T-cell (primary cell): ENCODE measurements around the gene PTH2R. TPM values are rescaled to one million over a fixed set of nuclear protein-coding genes. Genes with fewer than 3 reads are reported as not detected.
"Not testable (repeated sequence)": the region's sequence is repeated elsewhere in the genome, so short reads cannot be mapped to it uniquely, and the experiment has no call there.

ENCODE experiments used
- ATAC-seq, 4 experiments: fragments of 200-7000 bp in 3 of 4; fragments of 150-1000 bp in 1 of 4; cut with Tn5 transposase; replicated peaks in 1 of 4; 1 replicate in 3 of 4; 2 replicates in 1 of 4; pipeline ENCODE4 v1.10.0; 2021; ENCODE audit warnings: moderate library complexity in 3 of 4, mild to moderate bottlenecking in 2 of 4, moderate number of reproducible peaks in 1 of 4
- CTCF ChIA-PET, 2 donors: fragments of 300-600 bp; sonication (Branson Sonifier 250); formaldehyde crosslinking; loops; one replicate each; lab custom pipeline; 2022; ENCODE audit warnings: antibody characterized with exemption in 2 of 2; lab: Charles Lee
- POLR2A ChIA-PET, 2 donors: fragments of 300-600 bp; sonication (Branson Sonifier 250); formaldehyde crosslinking; loops; one replicate each; lab custom pipeline; 2022; ENCODE audit warnings: antibody characterized with exemption in 2 of 2; lab: Charles Lee
- DNase-seq, 35 experiments: peaks; one replicate each; pipeline versions ENCODE4 v3.0.0 to v3.0.0-alpha.2; 2013 to 2023
- H3K27ac ChIP-seq: one replicate; pipeline ENCODE4 v1.5.1; 2013; ENCODE audit warnings: low read length
- H3K27me3 ChIP-seq, 2 experiments: replicated peaks in 1 of 2; 1 replicate in 1 of 2; 2 replicates in 1 of 2; pipeline versions ENCODE4 v1.6.1 to v1.7.0; 2013; ENCODE audit warnings: low read length in 1 of 2, mixed read lengths in 1 of 2; ENCODE audit not compliant: control insufficient read depth in 2 of 2, insufficient read depth in 2 of 2; ENCODE audit errors: extremely low read depth in 1 of 2
- H3K36me3 ChIP-seq, 2 donors: 1 replicate in 1 of 2; 2 replicates in 1 of 2; pipeline versions ENCODE4 v1.6.1 to v1.7.0; 2013; ENCODE audit warnings: low read length in 1 of 2; ENCODE audit not compliant: control insufficient read depth in 2 of 2, insufficient read depth in 1 of 2; ENCODE audit errors: extremely low read depth in 1 of 2
- H3K4me1 ChIP-seq, 2 experiments: 1 replicate in 1 of 2; 2 replicates in 1 of 2; pipeline versions ENCODE4 v1.6.1 to v1.7.0; 2013; ENCODE audit warnings: low read length in 2 of 2, mixed read lengths in 1 of 2; ENCODE audit not compliant: insufficient read depth in 2 of 2, control insufficient read depth in 1 of 2; ENCODE audit errors: extremely low read depth in 1 of 2
- H3K4me3 ChIP-seq, 2 donors: 1 replicate in 1 of 2; 2 replicates in 1 of 2; pipeline versions ENCODE4 v1.5.1 to v1.7.0; 2013; ENCODE audit warnings: mild to moderate bottlenecking in 2 of 2, low read length in 1 of 2, moderate library complexity in 1 of 2; ENCODE audit not compliant: control insufficient read depth in 1 of 2; ENCODE audit errors: extremely low read depth in 1 of 2
- H3K9me3 ChIP-seq: 2 replicates; pipeline ENCODE4 v1.7.0; 2013
- H3K27ac Mint-ChIP-seq, 2 donors: one replicate each; pipeline ENCODE4 v1.8.0; 2020 to 2021; ENCODE audit warnings: mild to moderate bottlenecking in 2 of 2, mixed read lengths in 2 of 2
- H3K27me3 Mint-ChIP-seq, 2 donors: one replicate each; pipeline ENCODE4 v1.8.0; 2021 to 2022; ENCODE audit warnings: mixed read lengths in 2 of 2
- H3K36me3 Mint-ChIP-seq: one replicate; pipeline ENCODE4 v1.8.0; 2021; ENCODE audit warnings: mixed read lengths
- H3K4me1 Mint-ChIP-seq, 3 donors: one replicate each; pipeline ENCODE4 v1.8.0; 2020 to 2022; ENCODE audit warnings: mixed read lengths in 3 of 3, mild to moderate bottlenecking in 1 of 3
- H3K4me3 Mint-ChIP-seq, 3 donors: one replicate each; pipeline ENCODE4 v1.8.0; 2020 to 2022; ENCODE audit warnings: mild to moderate bottlenecking in 3 of 3, mixed read lengths in 3 of 3, moderate library complexity in 3 of 3
- H3K9me3 Mint-ChIP-seq, 3 donors: one replicate each; pipeline ENCODE4 v1.8.0; 2020 to 2022; ENCODE audit warnings: mixed read lengths in 3 of 3
- WGBS: methylation state at CpG from one replicate; pipeline ENCODE4 v1.1.5; 2013; ENCODE audit warnings: missing lambda C conversion rate; ENCODE audit not compliant: insufficient coverage; 5-methylcytosine and 5-hydroxymethylcytosine counted together
- total RNA-seq, 35 experiments: library from RNA in 6 of 35; stranded (reverse) in 6 of 35; fragments of 120-200 nt in 1 of 35; gene quantifications; one replicate each; pipeline versions ENCODE4 v1.2.1 to v1.2.4 and lab custom pipeline; 2013 to 2026

PTH2R gene
- total RNA-seq, 5 donors from 2014 or later (not counting 1 experiment from before 2014, with no cell fraction given) = 0.20 TPM; not detected in 4

GRCh38 chr2:208467564-208467963 lies 61.0 kb downstream of the PTH2R start:
- DNase-seq (no peak), ATAC-seq (no peak)
- POLR2A ChIA-PET = no interaction called here
- WGBS = no CpG with 5 or more reads among the region's 1 CpG
- Histone ChIP-seq H3K36me3 (no peaks in the 10 kb centered on the region), H3K27me3 (no peaks in the 10 kb centered on the region), H3K27ac (no peak overlapping the region), H3K4me3 (no peak overlapping the region), H3K9me3 (no peaks in the 10 kb centered on the region), H3K4me1 (no peaks in the 10 kb centered on the region)
- H3K4me1 Mint-ChIP-seq = no peaks in the 10 kb centered on the region
- peaks cover 0 to 3% (median 2%) of the 10 kb centered on the region in 3 donors for H3K9me3 Mint-ChIP-seq
- CTCF ChIA-PET = interaction anchor here in 1 of 2 donors (1.1 kb wide), 1 partner anchor 1732 kb away, joined by 3 read pairs; no protein-coding TSS in a partner anchor
- H3K27me3 Mint-ChIP-seq = peaks cover 8 to 11% of the 10 kb centered on the region in 2 donors
- H3K27ac Mint-ChIP-seq = no peak overlapping the region
- no peak overlapping the region for H3K4me3 Mint-ChIP-seq
- no peaks in the 10 kb centered on the region for H3K36me3 Mint-ChIP-seq

- H3K9me3 Mint-ChIP-seq = peaks cover 0 to 7% (median 2%) of the 10 kb centered on the region in 3 donors
Observed at GRCh38 chr2:208477741-208478140, 71.1 kb downstream of the PTH2R start.

DNA sequence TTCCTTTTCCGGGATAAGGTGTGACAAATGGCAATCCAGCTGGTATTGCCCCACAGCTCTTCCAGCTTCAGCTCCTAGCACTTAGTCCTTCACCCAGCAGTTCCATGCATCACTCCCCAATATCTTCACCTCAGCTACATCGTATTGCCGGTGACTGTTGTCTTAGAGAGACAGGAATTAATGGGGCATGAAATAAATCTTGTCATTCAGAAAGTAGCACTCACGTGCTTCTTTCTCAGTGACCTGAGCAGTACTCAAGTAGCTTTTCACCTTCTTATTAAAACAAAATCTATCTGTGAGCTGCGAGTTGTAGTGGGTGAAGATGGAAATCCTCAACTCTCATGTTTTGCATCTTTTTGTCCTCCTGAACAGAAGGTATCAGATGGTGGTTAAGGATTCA lies 72.8 kb downstream of the PTH2R start:
- CTCF ChIA-PET = interaction anchor here in 1 of 2 donors (0.6 kb wide), 1 partner anchor 15 kb away, joined by 3 read pairs; no protein-coding TSS in a partner anchor
- Histone ChIP-seq H3K4me1 (no peaks in the 10 kb centered on the region), H3K36me3 (no peaks in the 10 kb centered on the region), H3K27me3 (no peaks in the 10 kb centered on the region), H3K4me3 (no peak overlapping the region), H3K27ac (no peak overlapping the region), H3K9me3 (no peaks in the 10 kb centered on the region)
- POLR2A ChIA-PET = no interaction called here
- WGBS = no CpG with 5 or more reads among the region's 5 CpGs
- H3K9me3 Mint-ChIP-seq = peaks cover 0 to 10% (median 2%) of the 10 kb centered on the region in 3 donors
- no peak overlapping the region for H3K27ac Mint-ChIP-seq
- peaks cover 0 to 5% of the 10 kb centered on the region in 2 donors for H3K27me3 Mint-ChIP-seq
- DNase-seq = no peak
- H3K4me1 Mint-ChIP-seq = no peaks in the 10 kb centered on the region
- H3K36me3 Mint-ChIP-seq = no peaks in the 10 kb centered on the region
- ATAC-seq = no peak
- no peak overlapping the region for H3K4me3 Mint-ChIP-seq

More at GRCh38 chr2:208477741-208478140, 71.1 kb downstream of the PTH2R start:
- Histone ChIP-seq H3K4me3 (no peak overlapping the region), H3K9me3 (no peaks in the 10 kb centered on the region), H3K27ac (no peak overlapping the region), H3K27me3 (no peaks in the 10 kb centered on the region), H3K4me1 (no peaks in the 10 kb centered on the region), H3K36me3 (no peaks in the 10 kb centered on the region)
- Mint-ChIP-seq H3K4me3 (no peak overlapping the region), H3K27me3 (peaks cover 0 to 8% of the 10 kb centered on the region in 2 donors), H3K36me3 (no peaks in the 10 kb centered on the region), H3K4me1 (no peaks in the 10 kb centered on the region), H3K27ac (no peak overlapping the region)
- ChIA-PET CTCF (no interaction called here), POLR2A (no interaction called here)
- ATAC-seq = no peak
- DNase-seq = no peak

GRCh38 chr2:208481945-208482344 lies 75.4 kb downstream of the PTH2R start:
- not testable (repeated sequence) for H3K27me3 ChIP-seq

DNA sequence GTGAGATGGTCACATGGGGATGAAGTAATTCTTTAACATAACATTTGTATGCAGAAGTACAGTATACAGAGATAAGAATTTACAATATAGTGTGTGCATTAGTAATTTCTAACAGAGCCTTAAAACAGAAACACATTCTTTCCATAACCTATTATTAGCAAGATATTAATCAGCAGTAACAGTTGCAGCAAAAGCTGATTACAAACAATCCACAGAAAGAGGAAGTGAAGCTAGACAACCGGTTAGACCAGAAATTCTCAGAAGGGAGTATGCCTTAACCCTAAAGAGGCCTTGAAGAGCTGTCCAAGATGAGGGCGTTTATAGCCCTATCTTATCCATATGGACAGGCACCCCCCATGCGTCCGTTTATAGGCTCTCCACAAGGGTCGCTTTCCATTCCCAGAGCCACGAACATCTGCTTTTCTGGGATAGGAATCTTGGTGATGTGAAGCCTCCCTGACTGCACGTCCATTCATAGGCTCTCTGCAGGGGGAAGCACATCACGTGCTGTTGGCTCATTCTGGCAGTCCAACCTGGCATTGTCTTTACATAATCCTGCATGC lies 75.9 kb downstream of the PTH2R start:
- H3K36me3 Mint-ChIP-seq, H3K4me1 ChIP-seq, H3K9me3 ChIP-seq, H3K27me3 Mint-ChIP-seq, H3K4me1 Mint-ChIP-seq, H3K27me3 ChIP-seq, H3K27ac Mint-ChIP-seq, DNase-seq, ATAC-seq, H3K27ac ChIP-seq, H3K36me3 ChIP-seq, CTCF ChIA-PET, H3K4me3 Mint-ChIP-seq, H3K4me3 ChIP-seq: not testable (repeated sequence)
- WGBS = no CpG with 5 or more reads among the region's 8 CpGs
- POLR2A ChIA-PET = interaction anchor here in 1 of 2 donors (0.6 kb wide), 1 partner anchor 9 kb away, joined by 3 read pairs; no protein-coding TSS in a partner anchor
- H3K9me3 Mint-ChIP-seq = peaks cover 0 to 14% (median 2%) of the 10 kb centered on the region in 3 donors

More at GRCh38 chr2:208481945-208482344, 75.4 kb downstream of the PTH2R start:
- H3K27ac Mint-ChIP-seq, POLR2A ChIA-PET, H3K36me3 ChIP-seq, H3K27ac ChIP-seq, H3K36me3 Mint-ChIP-seq, CTCF ChIA-PET, ATAC-seq, H3K4me3 ChIP-seq, H3K4me1 ChIP-seq, H3K4me3 Mint-ChIP-seq, H3K27me3 Mint-ChIP-seq, H3K9me3 ChIP-seq, DNase-seq, H3K4me1 Mint-ChIP-seq: not testable (repeated sequence)
- WGBS = no CpG with 5 or more reads among the region's 5 CpGs
- H3K9me3 Mint-ChIP-seq = peaks cover 0 to 11% (median 2%) of the 10 kb centered on the region in 3 donors

GRCh38 chr2:208485390-208485789 lies 78.8 kb downstream of the PTH2R start:
- Mint-ChIP-seq H3K36me3 (no peaks in the 10 kb centered on the region), H3K9me3 (peaks cover 0 to 18% (median 2%) of the 10 kb centered on the region in 3 donors), H3K4me3 (no peak overlapping the region), H3K27me3 (no peaks in the 10 kb centered on the region), H3K4me1 (no peaks in the 10 kb centered on the region), H3K27ac (no peak overlapping the region)
- H3K4me1 ChIP-seq = no peaks in the 10 kb centered on the region
- H3K9me3 ChIP-seq = no peaks in the 10 kb centered on the region
- 83% methylated on average over 1 of the region's 3 CpGs for WGBS
- no peaks in the 10 kb centered on the region for H3K27me3 ChIP-seq
- POLR2A ChIA-PET = interaction anchor here in 1 of 2 donors (0.5 kb wide), 1 partner anchor 14 kb away, joined by 5 read pairs; no protein-coding TSS in a partner anchor
- no peaks in the 10 kb centered on the region for H3K36me3 ChIP-seq
- CTCF ChIA-PET = no interaction called here
- no peak for ATAC-seq
- no peak overlapping the region for H3K4me3 ChIP-seq
- H3K27ac ChIP-seq = no peak overlapping the region
- DNase-seq = no peak
